Trophoblast cell (in vitro differentiated cells and primary cell): ENCODE data around the gene PRR12.

Source experiments
- DNase-seq, 2 donors: peaks; one replicate each; pipeline ENCODE4 v3.0.0-alpha.2; 2016
- H2AFZ ChIP-seq: 2 replicates; pipeline ENCODE4 v1.6.1; 2013; ENCODE audit warnings: low read length, moderate library complexity, mild to moderate bottlenecking; ENCODE audit not compliant: insufficient read depth, poor library complexity
- H2AK5ac ChIP-seq: 2 replicates; pipeline ENCODE4 v1.6.1; 2013; ENCODE audit warnings: mild to moderate bottlenecking, low read length
- H2BK120ac ChIP-seq: 2 replicates; pipeline ENCODE4 v1.6.1; 2013; ENCODE audit warnings: low read length, mild to moderate bottlenecking, moderate library complexity; ENCODE audit not compliant: insufficient read depth, poor library complexity
- H2BK12ac ChIP-seq: 2 replicates; pipeline ENCODE4 v1.6.1; 2013; ENCODE audit warnings: mild to moderate bottlenecking, low read length, moderate library complexity
- H2BK5ac ChIP-seq: 2 replicates; pipeline ENCODE4 v1.6.1; 2013; ENCODE audit warnings: low read length, low read depth, moderate library complexity, mild to moderate bottlenecking; ENCODE audit not compliant: poor library complexity
- H3K14ac ChIP-seq: 2 replicates; pipeline ENCODE4 v1.6.1; 2013; ENCODE audit warnings: mild to moderate bottlenecking, low read length
- H3K18ac ChIP-seq: 2 replicates; pipeline ENCODE4 v1.6.1; 2013; ENCODE audit warnings: mild to moderate bottlenecking, low read length
- H3K23ac ChIP-seq: 2 replicates; pipeline ENCODE4 v1.6.1; 2013; ENCODE audit warnings: low read length
- H3K27ac ChIP-seq: 2 replicates; pipeline ENCODE4 v1.5.1; 2013; ENCODE audit warnings: low read depth, mild to moderate bottlenecking, inconsistent platforms, low read length, moderate library complexity
- H3K27me3 ChIP-seq: 2 replicates; pipeline ENCODE4 v1.6.1; 2013; ENCODE audit warnings: inconsistent platforms, mild to moderate bottlenecking, low read length, moderate library complexity; ENCODE audit not compliant: insufficient read depth
- H3K36me3 ChIP-seq, 2 experiments: 1 replicate in 1 of 2; 2 replicates in 1 of 2; pipeline ENCODE4 v1.6.1; 2013; ENCODE audit warnings: low read length in 2 of 2, mild to moderate bottlenecking in 2 of 2, moderate library complexity in 1 of 2; ENCODE audit not compliant: insufficient read depth in 2 of 2, control insufficient read depth in 1 of 2
- H3K4ac ChIP-seq: 2 replicates; pipeline ENCODE4 v1.6.1; 2013; ENCODE audit warnings: low read depth, mild to moderate bottlenecking, low read length, moderate library complexity
- H3K4me1 ChIP-seq, 2 experiments: 1 replicate in 1 of 2; 2 replicates in 1 of 2; pipeline ENCODE4 v1.6.1; 2013; ENCODE audit warnings: low read length in 2 of 2, mild to moderate bottlenecking in 2 of 2, moderate library complexity in 1 of 2; ENCODE audit not compliant: insufficient read depth in 2 of 2, control insufficient read depth in 1 of 2
- H3K4me2 ChIP-seq: 2 replicates; pipeline ENCODE4 v1.6.1; 2013; ENCODE audit warnings: inconsistent platforms, mild to moderate bottlenecking, low read length, moderate library complexity
- H3K4me3 ChIP-seq: 2 replicates; pipeline ENCODE4 v1.5.1; 2013; ENCODE audit warnings: mild to moderate bottlenecking, low read depth, low read length, inconsistent platforms
- H3K79me1 ChIP-seq: one replicate; pipeline ENCODE4 v1.6.1; 2013; ENCODE audit warnings: low read length
- H3K79me2 ChIP-seq: 2 replicates; pipeline ENCODE4 v1.6.1; 2013; ENCODE audit warnings: low read length, mild to moderate bottlenecking; ENCODE audit not compliant: control insufficient read depth, insufficient read depth, poor library complexity
- H3K9ac ChIP-seq: 2 replicates; pipeline ENCODE4 v1.6.1; 2013; ENCODE audit warnings: mild to moderate bottlenecking, low read length
- H3K9me3 ChIP-seq: 2 replicates; pipeline ENCODE4 v1.6.1; 2013; ENCODE audit warnings: low read depth, mild to moderate bottlenecking, control low read depth, inconsistent platforms, low read length; ENCODE audit not compliant: insufficient read depth
- H4K12ac ChIP-seq: 2 replicates; pipeline ENCODE4 v1.6.1; 2013; ENCODE audit warnings: low read depth, mild to moderate bottlenecking, low read length, moderate library complexity
- H4K8ac ChIP-seq: 2 replicates; pipeline ENCODE4 v1.6.1; 2013; ENCODE audit warnings: low read depth, mild to moderate bottlenecking, low read length, moderate library complexity
- H4K91ac ChIP-seq: one replicate; pipeline ENCODE4 v1.6.1; 2013; ENCODE audit warnings: low read depth, mild to moderate bottlenecking, low read length, moderate library complexity
- WGBS: extraction: QIAGEN DNeasy Blood & Tissue Kit; methylation state at CpG from one replicate; pipeline ENCODE4 v1.1.7; 2013; ENCODE audit warnings: missing lambda C conversion rate; ENCODE audit not compliant: insufficient read length, insufficient coverage; ENCODE audit errors: extremely low coverage; 5-methylcytosine and 5-hydroxymethylcytosine counted together

PRR12 gene

DNA sequence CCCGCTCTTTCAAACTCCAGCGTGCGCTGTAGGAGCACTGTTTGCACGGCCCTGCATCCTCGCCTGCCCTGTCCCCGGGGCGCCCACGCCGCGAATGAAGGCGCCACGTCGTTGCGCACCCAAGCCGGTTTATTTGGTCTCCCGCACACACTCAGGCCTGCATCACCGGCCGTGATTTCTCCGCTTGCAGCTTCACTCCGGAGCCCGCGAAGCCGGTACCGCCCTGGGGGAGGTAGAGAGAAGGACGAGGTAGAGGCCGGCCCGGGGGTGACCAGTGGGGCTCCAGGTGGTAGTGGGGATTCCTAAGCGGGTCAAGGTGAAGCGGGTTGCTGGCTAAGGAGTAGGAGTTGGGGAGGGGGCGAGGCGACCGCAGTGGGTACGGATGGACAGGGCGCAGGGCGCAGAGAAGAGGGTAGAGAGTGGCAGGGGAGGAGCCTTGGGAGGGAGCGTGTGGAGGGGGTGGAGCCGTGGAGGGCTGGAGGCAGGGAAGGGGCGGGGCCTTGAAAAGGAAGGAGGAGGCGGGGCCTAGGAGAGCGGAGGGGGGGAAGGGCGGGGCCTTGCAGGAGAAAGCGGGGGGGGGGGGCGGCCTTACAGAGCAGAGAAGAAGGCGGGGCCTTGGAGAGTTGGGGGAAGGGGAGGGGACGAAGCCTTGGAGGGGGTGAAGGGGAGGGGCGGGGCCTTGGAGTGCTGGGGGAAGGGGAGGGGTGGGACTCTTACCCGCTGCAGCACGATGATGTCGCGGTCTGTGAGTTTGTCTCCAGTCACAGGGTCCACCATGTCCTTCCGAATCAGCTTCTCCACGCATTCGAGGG is 35.2 kb upstream of the PRR12 start:
- no peak overlapping the region for H3K23ac ChIP-seq
- H3K18ac ChIP-seq: no peak overlapping the region
- no peaks in the 10 kb centered on the region for H3K79me2 ChIP-seq
- no CpG with 5 or more reads among the region's 53 CpGs for WGBS
- H4K12ac ChIP-seq: no peak overlapping the region
- no peak overlapping the region for H2BK120ac ChIP-seq
- no peak overlapping the region for H2AFZ ChIP-seq
- H4K8ac ChIP-seq: no peak overlapping the region
- H3K27me3 ChIP-seq: no peaks in the 10 kb centered on the region
- peaks cover 8% of the 10 kb centered on the region for H3K9me3 ChIP-seq
- no peaks in the 10 kb centered on the region for H3K79me1 ChIP-seq
- H3K36me3 ChIP-seq: peaks cover 45 to 50% of the 10 kb centered on the region in 2 experiments
- no peak overlapping the region for H3K27ac ChIP-seq
- no peak overlapping the region for H3K14ac ChIP-seq
- peak overlapping the region; percentile 21 for H3K4me3 ChIP-seq
- H2BK5ac ChIP-seq: no peak overlapping the region
- no peak overlapping the region for H4K91ac ChIP-seq
- H3K4me1 ChIP-seq: peaks cover 6 to 10% of the 10 kb centered on the region in 2 experiments
- H2BK12ac ChIP-seq: no peak overlapping the region
- H2AK5ac ChIP-seq: no peak overlapping the region
- peak overlapping the region; percentile 34 for H3K9ac ChIP-seq
- no peak overlapping the region for H3K4ac ChIP-seq
- DNase-seq: no peak
- peak overlapping the region; percentile 44 for H3K4me2 ChIP-seq

DNA sequence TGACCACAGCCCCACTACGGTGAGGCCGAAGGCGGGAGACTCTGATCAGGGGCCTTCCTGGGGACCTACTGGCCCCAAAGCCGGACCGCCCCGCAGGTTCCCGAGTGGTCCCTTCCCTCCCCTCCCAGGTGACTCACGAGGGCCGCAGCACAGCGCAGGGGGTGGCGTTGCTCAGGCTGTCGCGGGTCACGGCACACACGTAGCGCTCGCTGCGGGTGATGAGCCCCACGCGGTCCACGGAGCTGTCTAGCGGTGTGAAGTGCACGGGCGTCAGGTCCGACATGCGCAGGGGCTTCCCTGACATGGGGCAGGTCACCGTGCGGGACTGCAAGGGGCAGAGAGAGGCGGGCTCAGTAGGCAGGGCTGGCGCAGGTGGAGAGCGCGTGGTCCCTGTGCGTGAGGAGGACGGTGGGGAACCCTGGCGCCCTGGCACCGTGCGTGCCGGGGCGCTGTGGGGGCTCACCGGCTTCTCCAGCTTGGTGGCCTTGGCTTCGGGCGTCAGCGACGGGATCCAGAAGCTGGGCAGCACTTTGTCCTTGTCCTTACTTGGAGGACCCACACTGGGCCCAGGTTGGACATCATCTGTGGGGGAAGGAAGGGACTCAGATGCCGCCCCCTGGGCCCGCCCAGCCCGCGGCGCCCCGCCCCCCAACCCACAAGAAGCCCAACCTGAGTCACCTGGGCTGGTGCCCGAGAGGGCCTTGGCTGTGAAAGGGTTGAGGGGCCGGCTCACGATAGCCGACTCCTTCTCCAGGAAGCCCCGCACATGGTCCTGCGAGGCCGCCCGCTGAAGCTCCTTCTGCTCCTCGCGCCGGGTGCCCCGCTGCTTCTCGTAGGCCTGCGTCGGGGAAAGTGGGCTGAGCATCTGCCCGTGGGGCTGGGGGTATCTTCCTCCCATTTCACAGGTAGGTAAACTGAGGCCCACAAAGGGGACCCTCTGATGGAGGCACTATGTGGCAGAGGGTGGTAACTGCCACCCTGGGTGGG is 34.3 kb upstream of the PRR12 start:
- no CpG with 5 or more reads among the region's 66 CpGs for WGBS
- peak overlapping the region; percentile 44 for H3K4me2 ChIP-seq
- no peak overlapping the region for H2AFZ ChIP-seq
- H4K8ac ChIP-seq: no peak overlapping the region
- peaks cover 8% of the 10 kb centered on the region for H3K9me3 ChIP-seq
- H3K36me3 ChIP-seq: peaks cover 45 to 50% of the 10 kb centered on the region in 2 experiments
- no peak overlapping the region for H2BK120ac ChIP-seq
- no peak overlapping the region for H3K18ac ChIP-seq
- H3K27ac ChIP-seq: no peak overlapping the region
- no peak for DNase-seq
- no peak overlapping the region for H4K91ac ChIP-seq
- H3K4me1 ChIP-seq: peaks cover 6 to 10% of the 10 kb centered on the region in 2 experiments
- no peak overlapping the region for H4K12ac ChIP-seq
- no peaks in the 10 kb centered on the region for H3K27me3 ChIP-seq
- H2BK12ac ChIP-seq: no peak overlapping the region
- H3K9ac ChIP-seq: peak overlapping the region; percentile 34
- H3K4ac ChIP-seq: no peak overlapping the region
- H2AK5ac ChIP-seq: no peak overlapping the region
- peak overlapping the region; percentile 21 for H3K4me3 ChIP-seq
- no peaks in the 10 kb centered on the region for H3K79me2 ChIP-seq
- H2BK5ac ChIP-seq: no peak overlapping the region
- H3K23ac ChIP-seq: no peak overlapping the region
- no peak overlapping the region for H3K14ac ChIP-seq
- no peaks in the 10 kb centered on the region for H3K79me1 ChIP-seq

DNA sequence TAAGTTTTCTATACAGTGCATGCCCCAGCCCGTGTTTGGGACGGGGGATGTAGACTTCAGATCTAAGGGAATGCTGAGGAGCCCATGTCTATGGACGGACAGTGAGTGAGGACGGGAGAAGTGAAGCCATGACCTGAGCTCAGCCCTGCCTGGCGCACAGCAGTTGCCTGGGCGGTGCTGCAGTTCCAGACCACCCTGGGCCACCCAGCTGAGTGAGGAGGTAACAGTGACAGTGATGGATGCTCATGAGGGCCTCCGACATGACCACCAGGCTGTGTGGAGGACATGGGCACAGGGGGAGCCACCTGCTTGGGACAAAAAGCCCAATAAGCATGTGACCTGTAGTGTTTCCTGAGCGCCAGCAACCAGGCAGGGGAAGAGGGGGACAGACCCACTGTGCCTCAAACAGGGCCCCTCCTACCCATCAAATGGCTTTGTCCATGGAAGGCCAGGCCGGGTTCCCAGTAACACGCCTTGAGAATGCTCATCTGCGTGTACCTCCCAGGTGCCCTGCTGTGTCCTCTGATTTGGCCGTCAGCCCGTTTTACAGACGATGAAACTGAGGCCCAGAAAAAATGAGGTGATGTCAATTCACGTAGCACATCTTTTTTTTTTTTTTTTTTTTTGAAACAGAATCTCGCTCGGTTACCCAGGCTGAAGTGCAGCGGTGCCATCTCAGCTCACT is 33.2 kb upstream of the PRR12 start:
- Histone ChIP-seq H3K79me1 (no peaks in the 10 kb centered on the region), H3K79me2 (no peaks in the 10 kb centered on the region), H2BK120ac (no peak overlapping the region), H3K4me1 (peaks cover 6 to 10% of the 10 kb centered on the region in 2 experiments), H3K18ac (no peak overlapping the region), H4K8ac (no peak overlapping the region), H3K36me3 (peaks cover 45 to 50% of the 10 kb centered on the region in 2 experiments), H4K12ac (no peak overlapping the region), H3K9ac (no peak overlapping the region), H4K91ac (no peak overlapping the region), H3K4me3 (no peak overlapping the region), H3K27ac (no peak overlapping the region), H3K9me3 (peaks cover 8% of the 10 kb centered on the region), H2BK12ac (no peak overlapping the region), H3K23ac (no peak overlapping the region), H2BK5ac (no peak overlapping the region), H2AFZ (no peak overlapping the region), H3K14ac (no peak overlapping the region), H3K27me3 (no peaks in the 10 kb centered on the region), H3K4ac (no peak overlapping the region), H3K4me2 (no peak overlapping the region), H2AK5ac (no peak overlapping the region)
- DNase-seq: no peak
- no CpG with 5 or more reads among the region's 18 CpGs for WGBS

DNA sequence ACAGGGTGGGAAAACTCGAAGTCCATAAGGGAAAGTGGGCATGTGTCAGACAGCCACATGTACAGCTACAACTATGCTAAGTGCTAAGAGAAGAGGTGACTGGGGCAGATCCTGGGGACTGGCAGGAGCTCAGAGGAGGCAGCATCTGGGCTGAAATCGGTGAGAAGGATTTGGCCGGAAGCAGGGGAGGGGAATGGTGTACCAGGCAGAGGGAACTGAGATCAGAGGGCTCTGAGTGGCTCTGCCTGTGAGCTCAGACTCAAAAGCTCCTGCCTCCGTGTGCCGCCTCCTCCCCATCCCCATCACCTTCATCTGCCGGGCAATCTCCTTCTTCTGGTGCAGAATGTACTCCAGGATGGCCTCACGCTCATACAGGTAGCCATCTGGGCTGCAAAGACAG is 32.4 kb upstream of the PRR12 start:
- Histone ChIP-seq H2BK5ac (no peak overlapping the region), H3K4me3 (no peak overlapping the region), H4K12ac (no peak overlapping the region), H2AK5ac (no peak overlapping the region), H3K27me3 (no peaks in the 10 kb centered on the region), H3K79me1 (no peaks in the 10 kb centered on the region), H4K8ac (no peak overlapping the region), H2BK12ac (no peak overlapping the region), H3K36me3 (peaks cover 45 to 50% of the 10 kb centered on the region in 2 experiments), H3K23ac (no peak overlapping the region), H3K4ac (no peak overlapping the region), H4K91ac (no peak overlapping the region), H3K18ac (no peak overlapping the region), H3K4me1 (peaks cover 6 to 10% of the 10 kb centered on the region in 2 experiments), H2BK120ac (no peak overlapping the region), H3K14ac (no peak overlapping the region), H3K4me2 (no peak overlapping the region), H3K9ac (no peak overlapping the region), H3K79me2 (no peaks in the 10 kb centered on the region), H3K27ac (no peak overlapping the region), H3K9me3 (peaks cover 8% of the 10 kb centered on the region), H2AFZ (no peak overlapping the region)
- DNase-seq: no peak
- no CpG with 5 or more reads among the region's 7 CpGs for WGBS
